GM10266 (cell line): ENCODE measurements around the gene TYMS.

Experiments
- DNase-seq: peaks from one replicate; pipeline ENCODE4 v3.0.0; 2012; ENCODE audit errors: extremely low spot score
- TF ChIP-seq, protein P1 (sequence below): IDR thresholded peaks from 2 replicates; pipeline ENCODE4 v1.5.1; 2012; ENCODE audit warnings: mild to moderate bottlenecking, low read depth; ENCODE audit not compliant: control insufficient read depth, insufficient read depth; ENCODE audit errors: missing control alignments

Gene TYMS

GRCh38 chr18:658001-658946, 821 bp downstream of the TYMS start:
- TF ChIP-seq, protein P1, sequence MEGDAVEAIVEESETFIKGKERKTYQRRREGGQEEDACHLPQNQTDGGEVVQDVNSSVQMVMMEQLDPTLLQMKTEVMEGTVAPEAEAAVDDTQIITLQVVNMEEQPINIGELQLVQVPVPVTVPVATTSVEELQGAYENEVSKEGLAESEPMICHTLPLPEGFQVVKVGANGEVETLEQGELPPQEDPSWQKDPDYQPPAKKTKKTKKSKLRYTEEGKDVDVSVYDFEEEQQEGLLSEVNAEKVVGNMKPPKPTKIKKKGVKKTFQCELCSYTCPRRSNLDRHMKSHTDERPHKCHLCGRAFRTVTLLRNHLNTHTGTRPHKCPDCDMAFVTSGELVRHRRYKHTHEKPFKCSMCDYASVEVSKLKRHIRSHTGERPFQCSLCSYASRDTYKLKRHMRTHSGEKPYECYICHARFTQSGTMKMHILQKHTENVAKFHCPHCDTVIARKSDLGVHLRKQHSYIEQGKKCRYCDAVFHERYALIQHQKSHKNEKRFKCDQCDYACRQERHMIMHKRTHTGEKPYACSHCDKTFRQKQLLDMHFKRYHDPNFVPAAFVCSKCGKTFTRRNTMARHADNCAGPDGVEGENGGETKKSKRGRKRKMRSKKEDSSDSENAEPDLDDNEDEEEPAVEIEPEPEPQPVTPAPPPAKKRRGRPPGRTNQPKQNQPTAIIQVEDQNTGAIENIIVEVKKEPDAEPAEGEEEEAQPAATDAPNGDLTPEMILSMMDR: no peak
- DNase-seq: peak; percentile 78

DNA sequence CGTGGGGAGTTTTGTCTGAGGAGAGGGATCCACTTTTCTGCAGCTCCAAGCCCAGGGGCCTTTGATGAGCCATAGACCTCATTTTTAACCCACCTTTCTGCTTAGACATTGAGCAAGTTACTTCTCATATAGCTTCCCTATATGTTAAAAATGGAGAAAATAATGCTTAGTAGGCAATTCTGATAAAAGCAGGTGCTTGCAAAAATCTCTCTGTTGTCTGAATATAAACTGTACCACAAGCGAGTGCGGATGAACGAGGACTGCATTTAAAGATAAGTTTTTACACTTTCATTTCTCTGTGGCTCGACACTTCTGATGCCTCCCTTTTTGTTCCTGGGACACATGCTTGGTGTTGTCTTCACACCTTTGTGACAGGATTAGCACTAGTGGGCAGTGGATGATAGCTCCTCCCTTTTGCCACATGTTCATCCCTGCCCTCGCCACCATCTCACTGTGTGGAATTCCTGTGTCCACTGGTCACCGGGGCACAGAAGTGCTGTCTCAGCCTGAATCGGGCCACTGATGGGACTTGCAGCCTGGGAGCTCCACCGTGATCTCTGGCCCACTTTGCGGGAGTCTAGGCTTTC, 1.6 kb downstream of the TYMS start:
- DNase-seq: no peak
- TF ChIP-seq, protein P1: no peak

GRCh38 chr18:659597-659996, 2.1 kb downstream of the TYMS start:
- no peak for DNase-seq
- TF ChIP-seq, protein P1: no peak

GRCh38 chr18:662197-662596, 4.7 kb downstream of the TYMS start:
- TF ChIP-seq, protein P1: no peak
- no peak for DNase-seq

- no peak for DNase-seq
- TF ChIP-seq, protein P1: peak; percentile 26
These were observed 8.7 kb downstream of the TYMS start for GRCh38 chr18:666177-666576.

DNA sequence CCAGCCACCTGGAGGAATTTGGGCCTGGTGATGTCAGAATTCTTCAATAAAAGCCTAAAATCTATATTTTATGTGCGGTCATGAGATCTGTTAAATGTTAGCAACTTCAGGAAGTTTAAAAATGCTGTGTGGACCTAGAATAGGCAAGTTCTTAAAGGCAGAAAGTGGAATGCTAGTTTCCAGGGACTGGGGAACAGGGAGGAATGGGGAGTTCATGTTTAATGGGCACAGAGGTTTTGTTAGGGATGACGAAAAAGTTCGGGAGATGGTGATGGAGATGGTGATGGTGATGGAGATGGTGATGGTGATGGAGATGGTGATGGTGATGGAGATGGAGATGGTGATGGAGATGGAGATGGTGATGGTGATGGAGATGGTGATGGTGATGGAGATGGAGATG, 9.2 kb downstream of the TYMS start:
- DNase-seq: no peak
- TF ChIP-seq, protein P1: no peak

DNA sequence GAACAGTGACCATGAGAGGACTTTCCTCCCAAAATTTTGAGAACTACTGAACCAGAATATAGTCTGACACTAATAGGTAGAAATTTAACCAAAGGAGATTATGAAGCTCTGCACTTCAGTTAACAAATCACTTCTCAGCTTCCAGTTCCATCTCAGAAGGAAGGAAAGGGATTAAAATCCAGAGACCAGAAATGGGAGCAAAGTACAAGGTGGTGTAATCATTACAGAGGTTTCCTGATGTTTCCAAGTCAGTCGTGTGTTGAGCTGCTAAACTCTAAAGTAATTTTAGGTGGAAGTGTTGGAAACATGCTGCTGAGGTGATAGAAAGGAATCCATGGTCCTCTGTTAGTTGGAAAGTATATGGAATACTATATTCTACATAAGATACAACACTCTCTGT, 10.8 kb downstream of the TYMS start:
- no peak for DNase-seq
- TF ChIP-seq, protein P1: no peak
